GM13977 (cell line): ENCODE measurements around the gene ZNF488.

Experiments used
- DNase-seq: peaks from one replicate; pipeline ENCODE4 v3.0.0; 2012; ENCODE audit warnings: low spot score
- in situ Hi-C: fragments of 300-500 bp; cut with MboI; formaldehyde crosslinking; loops from one replicate; pipeline ENCODE4 v1.12.0; 2022; ENCODE audit warnings: low sequenced_read_pairs, low pct_unique_long_range_greater_than_20kb, mixed read lengths, inconsistent platforms; ENCODE audit not compliant: unreplicated experiment
- TF ChIP-seq, protein P1 (sequence below): IDR thresholded peaks from 2 replicates; pipeline ENCODE4 v1.5.1; 2012; ENCODE audit warnings: mild to moderate bottlenecking, control low read depth; ENCODE audit not compliant: insufficient read depth; ENCODE audit errors: extremely low read depth, missing control alignments

Gene ZNF488

DNA sequence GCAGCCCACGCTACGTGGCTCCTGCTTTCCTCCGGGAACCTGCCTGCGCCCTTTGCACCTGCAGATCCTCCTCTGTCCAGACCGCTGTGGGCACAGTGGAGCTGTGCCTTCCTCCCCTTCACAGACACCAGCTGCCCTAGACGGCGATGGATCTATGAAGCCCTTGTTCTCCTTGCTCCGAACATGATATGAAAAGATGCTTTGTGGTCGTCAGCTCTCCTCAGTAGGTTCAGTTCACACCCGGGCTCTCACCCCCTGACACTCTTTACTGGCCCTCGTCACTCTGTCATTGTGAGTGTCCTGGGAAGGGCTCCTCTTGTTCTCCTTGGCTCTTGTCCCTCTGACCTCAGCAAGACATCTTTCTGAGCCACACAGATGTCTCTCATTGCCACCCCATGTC lies 4.2 kb downstream of the ZNF488 start:
- in situ Hi-C loops = loop anchor here (25.0 kb wide), 1 partner anchor 1093 kb away; the partner anchor contains the start of gene ANTXRL

DNA sequence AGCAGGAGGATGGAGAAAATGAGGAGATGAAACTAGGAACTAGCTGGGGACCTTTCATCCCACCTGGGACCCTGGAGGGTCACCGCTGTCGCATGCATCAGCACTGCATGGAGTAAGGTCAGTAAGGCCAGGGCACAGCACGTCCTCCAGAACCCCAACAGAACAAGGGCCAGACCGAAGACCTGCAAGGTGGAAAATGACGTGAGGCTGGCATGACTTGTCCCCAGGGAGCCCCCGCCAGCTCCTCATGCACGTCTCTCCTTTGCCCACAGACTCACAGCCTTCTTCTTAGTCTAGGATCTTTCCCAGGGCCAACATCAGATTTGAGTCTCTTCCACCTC lies 4.7 kb downstream of the ZNF488 start:
- TF ChIP-seq, protein P1, sequence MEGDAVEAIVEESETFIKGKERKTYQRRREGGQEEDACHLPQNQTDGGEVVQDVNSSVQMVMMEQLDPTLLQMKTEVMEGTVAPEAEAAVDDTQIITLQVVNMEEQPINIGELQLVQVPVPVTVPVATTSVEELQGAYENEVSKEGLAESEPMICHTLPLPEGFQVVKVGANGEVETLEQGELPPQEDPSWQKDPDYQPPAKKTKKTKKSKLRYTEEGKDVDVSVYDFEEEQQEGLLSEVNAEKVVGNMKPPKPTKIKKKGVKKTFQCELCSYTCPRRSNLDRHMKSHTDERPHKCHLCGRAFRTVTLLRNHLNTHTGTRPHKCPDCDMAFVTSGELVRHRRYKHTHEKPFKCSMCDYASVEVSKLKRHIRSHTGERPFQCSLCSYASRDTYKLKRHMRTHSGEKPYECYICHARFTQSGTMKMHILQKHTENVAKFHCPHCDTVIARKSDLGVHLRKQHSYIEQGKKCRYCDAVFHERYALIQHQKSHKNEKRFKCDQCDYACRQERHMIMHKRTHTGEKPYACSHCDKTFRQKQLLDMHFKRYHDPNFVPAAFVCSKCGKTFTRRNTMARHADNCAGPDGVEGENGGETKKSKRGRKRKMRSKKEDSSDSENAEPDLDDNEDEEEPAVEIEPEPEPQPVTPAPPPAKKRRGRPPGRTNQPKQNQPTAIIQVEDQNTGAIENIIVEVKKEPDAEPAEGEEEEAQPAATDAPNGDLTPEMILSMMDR = no peak
- in situ Hi-C loops = loop anchor here (25.0 kb wide), 1 partner anchor 1092 kb away; the partner anchor contains the start of gene ANTXRL

More for the DNA sequence above, 4.2 kb downstream of the ZNF488 start:
- no peak for DNase-seq
- TF ChIP-seq, protein P1 = no peak

DNA sequence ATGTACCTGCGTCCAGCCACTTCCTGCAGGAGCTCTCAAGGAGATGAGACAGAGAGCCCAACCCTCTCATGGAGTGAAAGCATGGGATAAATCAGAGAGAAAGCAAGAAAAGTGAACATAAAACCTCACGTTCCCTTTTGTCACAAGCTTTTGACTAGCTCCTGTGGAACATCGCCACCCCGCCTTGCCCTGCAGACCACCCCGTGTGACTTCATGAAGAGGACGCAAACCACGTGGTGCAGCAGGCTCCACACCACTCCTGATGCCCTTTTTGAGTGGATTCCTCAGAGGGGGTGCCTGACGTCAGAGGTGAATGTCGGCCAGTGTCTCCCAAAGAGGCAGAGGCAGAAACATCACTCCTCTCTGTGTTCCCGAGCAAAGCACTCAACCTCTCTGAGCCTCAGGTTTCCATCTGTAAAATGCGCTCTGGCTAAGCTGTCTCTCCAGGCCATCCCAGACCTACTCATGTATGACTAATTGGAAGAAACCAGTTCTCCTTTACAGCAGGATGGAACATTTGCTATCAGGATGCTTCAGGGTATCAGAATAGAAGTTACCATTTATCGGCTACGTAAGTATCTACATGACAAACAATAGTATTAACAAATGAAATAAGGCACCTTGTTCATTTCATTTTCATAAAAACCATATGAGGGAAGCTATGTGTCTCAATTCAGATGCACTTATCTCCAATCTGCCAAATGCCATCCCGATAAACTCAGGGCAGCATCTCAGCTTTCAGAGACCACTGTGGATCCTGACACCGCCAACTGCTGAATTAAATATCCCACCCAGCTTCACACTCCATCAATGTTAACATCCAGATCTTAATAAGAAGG lies 5.3 kb downstream of the ZNF488 start:
- no peak for DNase-seq
- in situ Hi-C loops = loop anchor here (25.0 kb wide), 1 partner anchor 1092 kb away; the partner anchor contains the start of gene ANTXRL
- TF ChIP-seq, protein P1 = no peak

More for the DNA sequence above, 4.7 kb downstream of the ZNF488 start:
- no peak for DNase-seq

DNA sequence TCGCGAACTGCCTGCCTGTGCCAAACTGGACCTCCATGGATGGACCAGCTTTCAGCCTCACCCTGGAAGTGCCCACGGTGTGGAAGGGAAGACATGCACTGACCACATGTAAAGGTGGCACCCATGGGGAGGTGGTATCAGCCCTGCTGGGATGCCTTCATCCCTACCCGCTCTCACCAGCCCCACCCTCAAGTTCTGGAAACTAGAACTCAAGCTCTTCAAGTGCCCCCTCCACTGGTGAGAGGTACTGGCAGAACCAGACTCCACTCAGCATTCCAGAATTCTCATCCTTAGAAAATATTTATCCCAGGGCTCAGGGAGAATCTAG lies 5.9 kb downstream of the ZNF488 start:
- DNase-seq = no peak
- TF ChIP-seq, protein P1 = no peak
- in situ Hi-C loops = loop anchor here (25.0 kb wide), 1 partner anchor 1091 kb away; the partner anchor contains the start of gene ANTXRL

DNA sequence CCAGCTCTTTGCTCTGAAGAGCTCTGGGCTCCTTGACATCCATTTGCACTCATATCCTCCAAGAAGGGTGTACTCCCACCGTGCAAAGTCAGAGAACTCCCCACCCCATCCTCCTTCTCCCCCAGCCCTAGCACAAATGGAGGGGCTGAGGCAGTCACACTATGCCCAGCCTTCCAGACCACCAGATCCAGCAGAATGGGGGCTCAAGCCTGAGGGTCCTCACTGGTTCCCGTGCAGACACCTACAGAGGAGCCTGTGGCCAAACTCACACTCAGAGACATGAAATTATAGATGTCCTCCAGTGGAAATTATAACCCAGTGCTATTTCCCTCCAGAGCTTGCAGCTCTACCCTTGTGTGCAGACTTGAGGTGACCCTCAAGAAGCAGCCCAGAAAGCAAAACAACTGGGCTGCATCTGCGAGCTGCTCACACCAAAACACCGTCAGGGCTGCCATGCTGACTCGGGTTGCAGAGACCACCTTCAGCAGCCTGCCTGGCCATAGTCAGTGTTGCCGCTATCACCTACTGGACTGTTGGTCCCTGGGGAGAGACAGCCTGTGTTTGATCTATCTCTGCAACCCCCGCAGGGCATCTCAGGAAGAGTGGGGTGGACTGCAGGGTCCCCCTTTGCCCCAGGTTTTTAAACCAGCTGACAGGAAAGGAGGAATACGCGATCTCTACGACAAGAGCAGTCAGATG lies 7.4 kb downstream of the ZNF488 start:
- no peak for DNase-seq
- in situ Hi-C loops = loop anchor here (25.0 kb wide), 1 partner anchor 1089 kb away; the partner anchor contains the start of gene ANTXRL
- TF ChIP-seq, protein P1 = no peak

DNA sequence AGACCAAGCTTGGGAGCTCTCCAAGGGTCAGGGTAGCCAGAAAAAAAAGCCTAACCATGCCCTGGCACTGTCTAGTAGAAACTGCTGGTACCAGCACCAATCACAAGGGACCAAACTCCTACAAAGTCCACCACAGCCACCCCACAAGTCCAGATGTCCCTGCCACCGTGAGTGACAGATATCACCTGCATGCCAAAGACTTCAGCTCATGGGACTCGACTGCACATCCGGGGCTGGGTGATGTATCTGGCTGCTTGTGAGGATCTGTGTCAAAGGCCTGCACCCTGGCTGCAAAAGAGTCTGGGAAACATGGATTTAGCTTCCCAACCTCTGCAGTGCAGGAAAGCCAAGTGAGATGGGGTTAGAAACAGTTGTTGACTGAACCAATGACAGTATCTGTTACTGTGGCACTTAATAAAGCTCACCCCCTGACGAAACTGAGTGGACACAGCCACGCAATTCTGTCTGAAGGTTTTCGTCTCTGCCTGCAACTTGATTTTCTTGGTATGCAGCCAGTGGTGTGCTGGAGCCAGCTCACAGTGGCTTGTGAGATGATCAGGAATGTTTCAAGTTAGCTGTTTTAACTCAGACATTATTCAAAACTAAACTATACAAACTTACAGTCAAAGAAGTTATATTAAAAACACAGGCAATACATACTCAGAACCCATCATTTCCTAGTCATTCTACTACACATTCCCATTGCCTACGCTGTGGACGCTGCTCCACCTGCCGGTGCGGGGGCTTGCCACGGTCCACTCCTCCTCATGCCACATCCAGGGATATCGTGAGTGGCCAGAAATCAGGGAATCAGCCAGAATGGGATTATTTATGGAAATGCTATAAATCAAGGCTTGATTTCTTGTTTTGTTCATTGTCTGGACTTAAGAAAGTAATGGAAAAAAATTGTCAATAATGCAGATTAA lies 9.2 kb downstream of the ZNF488 start:
- in situ Hi-C loops = loop anchor here (25.0 kb wide), 1 partner anchor 1088 kb away; the partner anchor contains the start of gene ANTXRL
- DNase-seq = no peak
- TF ChIP-seq, protein P1 = no peak
